A549 treated with Mapracorat at 1 μM for 4 hours (cell line): ENCODE measurements around the gene KRTAP5-4. TPM values are rescaled to one million over a fixed set of nuclear protein-coding genes. Genes with fewer than 3 reads are reported as not detected.

Experiments
- total RNA-seq: library from RNA; stranded (reverse); fragments of 200-300 nt; extraction: Qiagen RNA extraction; gene quantifications from 5 replicates; pipeline ENCODE4 v1.2.3, GENCODE V29; 2022

Gene KRTAP5-4, protein sequence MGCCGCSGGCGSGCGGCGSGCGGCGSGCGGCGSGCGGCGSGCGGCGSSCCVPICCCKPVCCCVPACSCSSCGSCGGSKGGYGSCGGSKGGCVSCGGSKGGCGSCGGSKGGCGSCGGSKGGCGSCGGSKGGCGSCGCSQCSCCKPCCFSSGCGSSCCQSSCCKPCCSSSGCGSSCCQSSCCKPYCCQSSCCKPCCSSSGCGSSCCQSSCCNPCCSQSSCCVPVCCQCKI
- total RNA-seq: not detected in 5 replicates

DNA sequence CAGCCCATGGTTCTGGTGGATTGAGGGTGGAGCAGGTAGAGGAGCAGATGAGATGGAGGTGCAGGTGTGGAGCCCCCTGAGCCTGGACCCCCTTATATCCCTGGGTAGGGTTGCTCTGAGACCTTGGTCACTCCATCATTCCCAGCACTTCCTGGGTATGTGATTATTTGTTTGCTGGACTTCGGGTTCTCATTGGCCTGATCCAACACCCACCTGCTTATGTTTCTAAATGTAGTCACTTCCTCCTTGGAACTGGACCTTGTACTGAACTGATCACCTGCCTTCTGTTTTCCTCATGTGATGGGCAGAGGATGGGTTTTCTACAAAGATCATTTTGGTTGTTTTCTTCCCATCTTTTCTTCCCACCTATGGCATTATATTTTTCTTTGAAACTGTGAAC, at the start of gene KRTAP5-4:
Gene KRTAP5-4 (minus strand): TSS at position 53 of the 400 bp plus-strand sequence. CDS start 45 bp downstream, at position 8.

GRCh38 chr11:1629326-1630185, 7.6 kb upstream of the KRTAP5-4 start, which contains the start of gene KRTAP5-5:
KRTAP5-5 (plus strand) TSS chr11:1629775; CDS start chr11:1629841, 66 bp downstream.

DNA sequence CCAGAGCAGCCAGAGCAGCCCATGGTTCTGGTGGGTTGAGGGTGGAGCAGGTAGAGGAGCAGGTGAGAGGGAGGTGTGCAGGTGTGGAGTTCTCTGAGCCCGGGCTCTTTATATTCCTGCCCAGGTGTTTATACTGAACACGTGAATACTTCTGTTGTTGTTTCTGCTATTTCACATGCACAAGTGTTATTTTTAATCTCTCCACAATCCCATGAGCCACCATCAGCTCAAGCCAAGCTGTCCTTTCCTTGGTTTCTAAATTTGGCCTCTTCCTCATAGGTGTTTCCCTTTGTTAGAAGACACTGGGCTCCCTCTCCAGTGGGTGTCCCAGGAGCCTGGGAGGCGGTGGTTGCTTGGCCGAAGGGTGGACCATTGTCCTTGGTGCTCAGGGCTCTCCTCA, 13.6 kb downstream of the KRTAP5-4 start, which contains the start of gene KRTAP5-3:
Gene KRTAP5-3 (minus strand): TSS at position 101 of the 400 bp plus-strand sequence. CDS start 78 bp downstream, at position 23.

GRCh38 chr11:1597994-1598380, 24.0 kb downstream of the KRTAP5-4 start, which contains the start of gene KRTAP5-2:
KRTAP5-2 (minus strand) TSS chr11:1598294; CDS start chr11:1598250, 44 bp downstream.

GRCh38 chr11:1584661-1585370, 37.1 kb downstream of the KRTAP5-4 start, which contains the start of gene KRTAP5-1:
KRTAP5-1 (minus strand) TSS chr11:1585283; CDS start chr11:1585249, 34 bp downstream.

GRCh38 chr11:1572197-1573076, 49.5 kb downstream of the KRTAP5-4 start, which contains the start of gene DUSP8:
DUSP8 (minus strand) TSS chr11:1572271; CDS start chr11:1565826, 6,445 bp downstream.

Other genes starting within 250 kb of the KRTAP5-4 start
- 4.5 to 7.8 TPM (median 6.3 TPM) in 5 replicates for gene BRSK2, start 232.2 kb downstream of the KRTAP5-4 start, total RNA-seq
- 40.5 to 47.5 TPM (median 42.1 TPM) in 5 replicates for gene MOB2, start 135.4 kb downstream of the KRTAP5-4 start, total RNA-seq
- 1.4 to 2.2 TPM (median 1.8 TPM) in 5 replicates for gene DUSP8, start 49.9 kb downstream of the KRTAP5-4 start, total RNA-seq
- gene KRTAP5-1, start 36.9 kb downstream of the KRTAP5-4 start, total RNA-seq: not detected in 5 replicates
- gene KRTAP5-2, start 23.8 kb downstream of the KRTAP5-4 start, total RNA-seq: not detected in 5 replicates
- not detected in 5 replicates for gene KRTAP5-3, start 13.7 kb downstream of the KRTAP5-4 start, total RNA-seq
- gene KRTAP5-5, start 7.6 kb upstream of the KRTAP5-4 start, total RNA-seq: not detected in 5 replicates
- gene KRTAP5-6, start 75.1 kb upstream of the KRTAP5-4 start, total RNA-seq: not detected in 5 replicates
- gene IFITM10, start 128.5 kb upstream of the KRTAP5-4 start, total RNA-seq: 1.0 to 2.1 TPM (median 1.3 TPM) in 5 replicates
- gene CTSD, start 141.8 kb upstream of the KRTAP5-4 start, total RNA-seq: 349 to 542 TPM (median 490 TPM) in 5 replicates
- gene SYT8, start 212.9 kb upstream of the KRTAP5-4 start, total RNA-seq: 0.12 to 0.49 TPM (median 0.26 TPM) in 5 replicates
- 0.23 TPM in 1 of 5 replicates, not detected in the others for gene TNNI2, start 216.8 kb upstream of the KRTAP5-4 start, total RNA-seq
- 1.2 to 1.6 TPM (median 1.4 TPM) in 5 replicates for gene LSP1, start 230.9 kb upstream of the KRTAP5-4 start, total RNA-seq